Heart left ventricle (tissue), 16 donors: ENCODE measurements around the gene CDK1. TPM values are rescaled to one million over a fixed set of nuclear protein-coding genes. Genes with fewer than 3 reads are reported as not detected.

ENCODE experiments used
- ATAC-seq, 4 donors: fragments of 200-7000 bp; cut with Tn5 transposase; one replicate each; pipeline ENCODE4 v1.9.1; 2020 to 2022; ENCODE audit warnings: moderate library complexity in 4 of 4, mild to moderate bottlenecking in 3 of 4, moderate number of reproducible peaks in 1 of 4
- DNase-seq, 5 donors: peaks; one replicate each; pipeline ENCODE4 v3.0.0-alpha.2; 2020
- H3K27ac ChIP-seq, 12 donors: fragments of 200-600 bp; sonication (generic) in 4 of 12; one replicate each; pipeline versions ENCODE4 v1.5.0 to v1.8.0; 2016 to 2022; ENCODE audit warnings: mild to moderate bottlenecking in 2 of 12
- H3K27me3 ChIP-seq, 9 donors: fragments of 200-600 bp; sonication (generic) in 2 of 9; one replicate each; pipeline versions ENCODE4 v1.5.1 to v1.8.0; 2016 to 2022; ENCODE audit warnings: mild to moderate bottlenecking in 3 of 9
- H3K36me3 ChIP-seq, 9 donors: fragments of 200-600 bp; sonication (generic) in 2 of 9; one replicate each; pipeline versions ENCODE4 v1.5.0 to v1.8.0; 2018 to 2022; ENCODE audit warnings: mild to moderate bottlenecking in 2 of 9
- H3K4me1 ChIP-seq, 12 donors: fragments of 200-600 bp; sonication (generic) in 4 of 12; one replicate each; pipeline versions ENCODE4 v1.5.0 to v1.8.0; 2016 to 2022; ENCODE audit warnings: mild to moderate bottlenecking in 3 of 12
- H3K4me3 ChIP-seq, 12 donors: fragments of 200-600 bp; sonication (generic) in 4 of 12; one replicate each; pipeline versions ENCODE4 v1.5.0 to v1.8.0; 2017 to 2022; ENCODE audit warnings: mild to moderate bottlenecking in 9 of 12, moderate library complexity in 4 of 12
- H3K9me3 ChIP-seq, 12 donors: fragments of 200-600 bp; sonication (generic) in 4 of 12; one replicate each; pipeline versions ENCODE4 v1.5.0 to v1.8.0; 2016 to 2022; ENCODE audit warnings: mild to moderate bottlenecking in 1 of 12
- POLR2A ChIP-seq, 2 donors: fragments of 450-650 bp; IDR thresholded peaks; one replicate each; pipeline ENCODE4 v1.6.1; 2017; ENCODE audit warnings: antibody characterized with exemption in 2 of 2, mild to moderate bottlenecking in 2 of 2, moderate library complexity in 2 of 2
- WGBS, 4 donors: extraction: QIAGEN DNeasy Blood & Tissue Kit in 2 of 4; methylation state at CpG; one replicate each; pipeline versions ENCODE4 v1.1.5 to v1.1.7; 2013 to 2018; 5-methylcytosine and 5-hydroxymethylcytosine counted together
- intact Hi-C, 10 donors: fragments of 100-400 bp; cut with DNase I; formaldehyde crosslinking; loops; one replicate each; pipeline versions ENCODE4 v1.11.1 to v1.14.2; 2022
- polyA plus RNA-seq, 2 donors: library from polyadenylated mRNA; stranded (reverse); fragments of 200-250 nt; gene quantifications; one replicate each; pipeline ENCODE4 v1.2.3, GENCODE V29; 2013
- total RNA-seq, 9 donors: library from RNA; depleted of rRNA in 2 of 9; stranded (reverse); fragments of >200 nt in 2 of 9; fragmentation: NEBNext Ultra II Directional in 3 of 9; extraction: Animal tissue kit (Norgen Biotek cat#: 25700) in 3 of 9; gene quantifications; one replicate each; pipeline versions ENCODE4 v1.1.0 to v1.2.4, GENCODE V29; 2016 to 2023
- TF ChIP-seq, protein P1 (sequence below), 12 donors: fragments of 200-600 bp; sonication (generic) in 4 of 12; IDR thresholded peaks; one replicate each; pipeline versions ENCODE4 v1.5.0 to v1.8.0; 2018 to 2022; ENCODE audit warnings: antibody characterized with exemption in 12 of 12, mild to moderate bottlenecking in 5 of 12
- donor health status: ischemic (EF 13 %, LVEDD 7.1; RV severe dilation, severe dysfunction).
- donor health status: healthy with polysubstance abuse.
- donor health status: DM: no; HTN: yes; CAD: no.
- donor health status: DM: no; HTN: no; CAD: no.
- donor health status: ischemic (EF 25% LVEDD 6.9; RV normal size, moderate dysfunction).
- donor health status: ischemic (EF 25% LVEDD 5.7; RV mildly dilated, moderate dysfunction).
- donor health status: healthy.
- donor health status: DM: yes; HTN: yes; CAD: no.
- donor health status: ischemic (EF 35%, LVEDD 5.7; RV mildly dilated, moderate dysfunction).
- donor health status: nonischemic (EF 11% LVEDD 7.7; RV severe dilation, severe dysfunction).
- donor health status: DM: yes; HTN: yes; CAD: no.
- donor health status: PGD.
- donor health status: ischemic (EF 29% LVEDD 5.4; RV normal size, mild dysfunction).
- donor health status: nonischemic (EF 23%, LVEDD 6.1; RV moderate dilation, normal function).

Gene CDK1
- total and polyA plus RNA-seq, 11 donors: 0.44 to 13.8 (median 0.99) TPM; not detected in 1

- DNase-seq: no peak
- TF ChIP-seq, protein P1, sequence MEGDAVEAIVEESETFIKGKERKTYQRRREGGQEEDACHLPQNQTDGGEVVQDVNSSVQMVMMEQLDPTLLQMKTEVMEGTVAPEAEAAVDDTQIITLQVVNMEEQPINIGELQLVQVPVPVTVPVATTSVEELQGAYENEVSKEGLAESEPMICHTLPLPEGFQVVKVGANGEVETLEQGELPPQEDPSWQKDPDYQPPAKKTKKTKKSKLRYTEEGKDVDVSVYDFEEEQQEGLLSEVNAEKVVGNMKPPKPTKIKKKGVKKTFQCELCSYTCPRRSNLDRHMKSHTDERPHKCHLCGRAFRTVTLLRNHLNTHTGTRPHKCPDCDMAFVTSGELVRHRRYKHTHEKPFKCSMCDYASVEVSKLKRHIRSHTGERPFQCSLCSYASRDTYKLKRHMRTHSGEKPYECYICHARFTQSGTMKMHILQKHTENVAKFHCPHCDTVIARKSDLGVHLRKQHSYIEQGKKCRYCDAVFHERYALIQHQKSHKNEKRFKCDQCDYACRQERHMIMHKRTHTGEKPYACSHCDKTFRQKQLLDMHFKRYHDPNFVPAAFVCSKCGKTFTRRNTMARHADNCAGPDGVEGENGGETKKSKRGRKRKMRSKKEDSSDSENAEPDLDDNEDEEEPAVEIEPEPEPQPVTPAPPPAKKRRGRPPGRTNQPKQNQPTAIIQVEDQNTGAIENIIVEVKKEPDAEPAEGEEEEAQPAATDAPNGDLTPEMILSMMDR (IDR thresholded peaks at IDR 0.05): no peak
- TF ChIP-seq POLR2A (IDR thresholded peaks at IDR 0.05): no peak
- Histone ChIP-seq H3K9me3 (no peaks in the 10 kb centered on the region), H3K36me3 (no peaks in the 10 kb centered on the region), H3K27ac (no peak overlapping the region), H3K27me3 (peaks cover 0 to 3% (median 0%) of the 10 kb centered on the region in 9 donors), H3K4me1 (no peaks in the 10 kb centered on the region), H3K4me3 (no peak overlapping the region)
- intact Hi-C loops: no loop called here
- WGBS, 4 donors: 59 to 73% (median 65%) methylated on average over 2 of the region's 2 CpGs
- ATAC-seq: no peak
These were observed 30.3 kb upstream of the CDK1 start for GRCh38 chr10:60747817-60748469.

GRCh38 chr10:60753152-60753551 lies 25.1 kb upstream of the CDK1 start:
- peaks cover 0 to 15% (median 0%) of the 10 kb centered on the region in 9 donors for H3K27me3 ChIP-seq
- intact Hi-C loops: no loop called here
- no peak for DNase-seq
- H3K27ac ChIP-seq: no peak overlapping the region
- no peaks in the 10 kb centered on the region for H3K9me3 ChIP-seq
- H3K4me3 ChIP-seq: no peak overlapping the region
- no peaks in the 10 kb centered on the region for H3K36me3 ChIP-seq
- ATAC-seq: no peak
- WGBS, 4 donors: 83 to 92% (median 89%) methylated on average over 1 of the region's 1 CpG
- H3K4me1 ChIP-seq: no peaks in the 10 kb centered on the region
- no peak for TF ChIP-seq POLR2A (IDR thresholded peaks at IDR 0.05)
- TF ChIP-seq, protein P1 (IDR thresholded peaks at IDR 0.05): no peak

DNA sequence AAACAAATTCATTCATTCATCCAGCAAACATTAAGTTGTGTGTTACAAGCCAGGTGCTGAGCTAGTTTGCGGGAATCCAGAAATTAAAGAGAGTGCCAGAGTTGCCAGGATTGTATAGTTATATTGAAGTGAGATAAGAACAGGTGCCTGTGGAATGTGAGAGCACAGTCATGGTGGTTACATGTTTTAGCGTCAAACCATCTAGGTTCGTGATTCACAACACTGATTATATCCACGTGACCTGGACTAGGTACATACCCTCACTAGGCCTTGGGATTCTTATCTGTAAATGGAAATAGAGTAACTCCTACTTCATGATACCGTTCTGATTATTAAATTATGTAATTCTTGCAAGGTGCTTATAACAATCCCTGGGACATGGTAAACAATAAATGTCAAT lies 24.5 kb upstream of the CDK1 start:
- H3K27me3 ChIP-seq: peaks cover 0 to 19% (median 0%) of the 10 kb centered on the region in 9 donors
- DNase-seq (no peak), ATAC-seq (no peak)
- no peaks in the 10 kb centered on the region for H3K36me3 ChIP-seq
- WGBS, 4 donors: 90 to 94% (median 92%) methylated on average over 5 of the region's 5 CpGs
- no peak overlapping the region for H3K27ac ChIP-seq
- intact Hi-C loops: no loop called here
- no peak overlapping the region for H3K4me3 ChIP-seq
- no peaks in the 10 kb centered on the region for H3K4me1 ChIP-seq
- H3K9me3 ChIP-seq: no peaks in the 10 kb centered on the region
- no peak for TF ChIP-seq POLR2A (IDR thresholded peaks at IDR 0.05)
- TF ChIP-seq, protein P1 (IDR thresholded peaks at IDR 0.05): no peak

GRCh38 chr10:60757420-60757895 lies 20.8 kb upstream of the CDK1 start:
- H3K27me3 ChIP-seq: peaks cover 0 to 23% (median 0%) of the 10 kb centered on the region in 9 donors
- intact Hi-C loops: no loop called here
- H3K9me3 ChIP-seq: no peaks in the 10 kb centered on the region
- no peaks in the 10 kb centered on the region for H3K36me3 ChIP-seq
- DNase-seq (no peak), ATAC-seq (no peak)
- WGBS, 4 donors: 19 to 32% (median 21%) methylated on average over 2 to 3 of the region's 3 CpGs
- H3K4me3 ChIP-seq: no peak overlapping the region
- TF ChIP-seq POLR2A (IDR thresholded peaks at IDR 0.05): no peak
- TF ChIP-seq, protein P1 (IDR thresholded peaks at IDR 0.05): no peak
- H3K27ac ChIP-seq: no peak overlapping the region
- no peaks in the 10 kb centered on the region for H3K4me1 ChIP-seq
